Retinal pigment epithelial cell (primary cell): Measurements from ENCODE around the gene TXNDC5.

Experiments
- DNase-seq: peaks from one replicate; pipeline ENCODE4 v3.0.0-alpha.2; 2010; ENCODE audit warnings: low read depth
- H3K4me3 ChIP-seq: 2 replicates; pipeline ENCODE4 v1.5.1; 2011; ENCODE audit warnings: mild to moderate bottlenecking, low read length, control low read depth, moderate library complexity
- TF ChIP-seq, protein P1 (sequence below): conservative IDR thresholded peaks from 2 replicates; pipeline ENCODE4 v1.5.1; 2011; ENCODE audit warnings: low read depth, low read length, control low read depth, inconsistent platforms

TXNDC5 gene

DNA sequence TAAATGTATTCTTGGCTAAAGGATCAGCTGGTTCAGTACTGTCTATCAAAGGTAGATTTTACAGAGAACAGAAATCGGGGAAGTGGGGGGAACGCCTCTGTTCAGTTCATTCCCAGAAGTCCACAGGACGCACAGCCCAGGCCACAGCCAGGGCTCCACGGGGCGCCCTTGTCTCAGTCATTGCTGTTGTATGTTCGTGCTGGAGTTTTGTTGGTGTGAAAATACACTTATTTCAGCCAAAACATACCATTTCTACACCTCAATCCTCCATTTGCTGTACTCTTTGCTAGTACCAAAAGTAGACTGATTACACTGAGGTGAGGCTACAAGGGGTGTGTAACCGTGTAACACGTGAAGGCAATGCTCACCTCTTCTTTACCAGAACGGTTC, 29.9 kb downstream of the TXNDC5 start:
- no peak for DNase-seq
- TF ChIP-seq, protein P1, sequence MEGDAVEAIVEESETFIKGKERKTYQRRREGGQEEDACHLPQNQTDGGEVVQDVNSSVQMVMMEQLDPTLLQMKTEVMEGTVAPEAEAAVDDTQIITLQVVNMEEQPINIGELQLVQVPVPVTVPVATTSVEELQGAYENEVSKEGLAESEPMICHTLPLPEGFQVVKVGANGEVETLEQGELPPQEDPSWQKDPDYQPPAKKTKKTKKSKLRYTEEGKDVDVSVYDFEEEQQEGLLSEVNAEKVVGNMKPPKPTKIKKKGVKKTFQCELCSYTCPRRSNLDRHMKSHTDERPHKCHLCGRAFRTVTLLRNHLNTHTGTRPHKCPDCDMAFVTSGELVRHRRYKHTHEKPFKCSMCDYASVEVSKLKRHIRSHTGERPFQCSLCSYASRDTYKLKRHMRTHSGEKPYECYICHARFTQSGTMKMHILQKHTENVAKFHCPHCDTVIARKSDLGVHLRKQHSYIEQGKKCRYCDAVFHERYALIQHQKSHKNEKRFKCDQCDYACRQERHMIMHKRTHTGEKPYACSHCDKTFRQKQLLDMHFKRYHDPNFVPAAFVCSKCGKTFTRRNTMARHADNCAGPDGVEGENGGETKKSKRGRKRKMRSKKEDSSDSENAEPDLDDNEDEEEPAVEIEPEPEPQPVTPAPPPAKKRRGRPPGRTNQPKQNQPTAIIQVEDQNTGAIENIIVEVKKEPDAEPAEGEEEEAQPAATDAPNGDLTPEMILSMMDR: no peak
- H3K4me3 ChIP-seq: no peak overlapping the region

DNA sequence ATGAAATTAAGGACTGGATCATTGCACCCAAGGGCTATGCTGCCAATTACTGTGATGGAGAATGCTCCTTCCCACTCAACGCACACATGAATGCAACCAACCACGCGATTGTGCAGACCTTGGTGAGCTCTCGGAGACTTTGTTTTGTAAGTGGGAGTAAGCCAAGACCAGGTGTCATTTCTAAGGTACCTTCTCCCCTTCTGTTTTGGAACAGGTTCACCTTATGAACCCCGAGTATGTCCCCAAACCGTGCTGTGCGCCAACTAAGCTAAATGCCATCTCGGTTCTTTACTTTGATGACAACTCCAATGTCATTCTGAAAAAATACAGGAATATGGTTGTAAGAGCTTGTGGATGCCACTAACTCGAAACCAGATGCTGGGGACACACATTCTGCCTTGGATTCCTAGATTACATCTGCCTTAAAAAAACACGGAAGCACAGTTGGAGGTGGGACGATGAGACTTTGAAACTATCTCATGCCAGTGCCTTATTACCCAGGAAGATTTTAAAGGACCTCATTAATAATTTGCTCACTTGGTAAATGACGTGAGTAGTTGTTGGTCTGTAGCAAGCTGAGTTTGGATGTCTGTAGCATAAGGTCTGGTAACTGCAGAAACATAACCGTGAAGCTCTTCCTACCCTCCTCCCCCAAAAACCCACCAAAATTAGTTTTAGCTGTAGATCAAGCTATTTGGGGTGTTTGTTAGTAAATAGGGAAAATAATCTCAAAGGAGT, 30.4 kb downstream of the TXNDC5 start:
- no peak for DNase-seq
- TF ChIP-seq, protein P1: no peak
- H3K4me3 ChIP-seq: no peak overlapping the region

DNA sequence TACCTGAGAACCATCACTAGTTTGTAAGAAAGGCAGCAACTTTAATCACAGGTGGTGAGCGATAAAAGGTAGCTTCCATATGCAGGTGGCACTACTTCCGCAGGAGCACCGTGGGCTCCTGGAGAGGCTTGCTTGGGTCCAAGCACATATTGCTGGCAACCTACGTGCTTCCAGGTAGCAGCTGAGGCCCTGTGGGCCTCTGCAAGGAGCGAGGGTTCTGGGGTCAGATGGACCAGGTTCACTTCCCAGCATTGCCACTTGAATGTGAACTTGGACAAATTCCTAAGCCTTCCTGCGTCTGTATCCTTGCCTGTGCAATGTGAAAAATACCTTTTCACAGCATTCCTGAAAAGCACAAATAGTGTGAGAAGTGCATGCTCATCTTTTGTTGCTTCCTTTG, 31.0 kb downstream of the TXNDC5 start:
- no peak for DNase-seq
- TF ChIP-seq, protein P1: no peak
- no peak overlapping the region for H3K4me3 ChIP-seq

DNA sequence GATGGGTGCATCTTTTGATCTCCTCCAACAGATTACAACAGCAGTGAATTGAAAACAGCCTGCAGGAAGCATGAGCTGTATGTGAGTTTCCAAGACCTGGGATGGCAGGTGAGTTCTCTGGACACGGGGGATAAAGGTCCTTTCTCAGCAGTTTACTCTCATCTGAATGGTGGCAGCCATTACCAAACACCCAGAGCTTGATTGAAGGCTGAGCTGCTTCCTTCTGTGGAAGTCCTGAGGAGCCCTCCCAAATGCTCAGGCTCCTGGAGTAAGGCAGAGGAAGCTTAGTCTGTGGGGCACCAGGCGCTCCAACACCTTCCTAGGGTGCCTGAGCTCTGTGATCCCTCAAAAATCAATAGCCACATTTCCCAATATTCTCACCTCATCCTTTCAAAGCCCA, 31.5 kb downstream of the TXNDC5 start:
- TF ChIP-seq, protein P1: no peak
- DNase-seq: no peak
- H3K4me3 ChIP-seq: no peak overlapping the region

DNA sequence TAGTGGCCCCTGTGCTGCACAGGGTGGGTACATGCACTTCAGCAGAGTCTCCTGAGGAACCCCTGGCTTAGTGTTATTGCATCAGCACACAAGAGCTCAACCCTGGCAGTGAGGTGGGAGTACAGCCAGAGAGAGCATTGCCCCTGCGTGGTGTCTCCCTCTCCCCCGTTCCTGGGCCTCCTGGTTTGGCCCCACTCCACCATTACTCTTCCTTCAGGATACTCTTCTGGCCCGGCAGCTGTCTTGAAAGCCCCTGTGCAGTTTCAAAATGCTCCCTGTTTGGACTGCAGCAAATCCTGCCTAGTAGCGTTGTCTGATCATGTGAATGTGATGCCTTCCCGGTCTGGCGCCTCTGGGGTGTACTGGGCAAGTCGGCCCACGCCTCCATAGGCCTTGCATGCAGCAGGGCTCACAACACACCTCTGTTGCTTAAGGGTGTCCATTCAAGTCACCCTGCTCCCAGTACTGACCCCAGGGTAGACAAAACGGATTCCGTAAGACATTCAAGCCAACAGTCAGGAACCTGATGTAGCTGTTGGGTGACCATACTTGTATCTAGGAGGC, 32.1 kb downstream of the TXNDC5 start:
- DNase-seq: no peak
- TF ChIP-seq, protein P1: no peak
- H3K4me3 ChIP-seq: no peak overlapping the region

DNA sequence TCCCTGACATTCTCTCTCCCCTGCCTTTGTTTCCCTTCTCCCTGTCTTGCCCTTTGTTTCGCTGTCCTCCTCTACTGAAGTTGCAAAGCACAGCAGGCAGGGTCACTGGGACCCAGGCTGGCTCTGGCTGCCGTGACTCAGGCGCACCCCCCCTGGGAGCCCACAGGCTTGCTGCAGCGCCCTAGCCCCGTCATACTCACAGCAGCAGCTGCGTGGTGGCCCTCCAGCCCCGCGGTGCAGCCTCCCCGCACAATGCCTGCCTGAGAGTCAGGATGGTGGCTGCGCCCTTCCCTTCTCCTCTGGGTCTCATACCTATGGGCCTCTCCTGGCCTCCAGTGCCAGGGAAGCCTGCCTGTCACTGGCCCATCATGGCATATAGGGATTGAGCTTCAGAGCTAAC, 41.7 kb downstream of the TXNDC5 start:
- TF ChIP-seq, protein P1: no peak
- DNase-seq: no peak
- no peak overlapping the region for H3K4me3 ChIP-seq

DNA sequence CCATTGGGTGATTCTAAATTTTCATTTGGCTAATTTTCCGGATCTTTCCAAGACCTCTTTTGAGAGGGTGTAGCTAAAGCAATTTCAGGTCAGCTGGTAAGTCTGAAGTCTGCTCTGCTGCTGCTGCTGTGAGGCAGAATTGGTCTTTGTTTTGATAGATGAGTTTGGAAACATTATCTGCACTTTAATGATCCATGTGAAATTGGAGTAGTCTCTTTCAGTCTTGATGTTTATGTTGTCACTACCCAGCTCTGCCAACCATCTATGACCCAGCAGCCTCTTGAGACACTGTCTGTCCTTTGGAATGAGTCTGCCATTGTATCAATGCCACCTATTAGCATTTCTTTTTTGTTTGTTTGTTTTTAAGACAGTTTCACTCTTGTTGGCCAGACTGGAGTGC, 44.1 kb downstream of the TXNDC5 start:
- TF ChIP-seq, protein P1: no peak
- no peak overlapping the region for H3K4me3 ChIP-seq
- DNase-seq: no peak
